Choroid plexus epithelial cell (primary cell): ENCODE results near the gene SAE1.
"Not testable (repeated sequence)": the region's sequence is repeated elsewhere in the genome, so short reads cannot be mapped to it uniquely, and the experiment has no call there.

ENCODE experiments used
- DNase-seq: peaks from one replicate; pipeline ENCODE4 v3.0.0-alpha.2; 2010; ENCODE audit warnings: low read depth
- H3K4me3 ChIP-seq: 2 replicates; pipeline ENCODE4 v1.5.1; 2011; ENCODE audit warnings: low read depth, mild to moderate bottlenecking, control low read depth, low read length, moderate library complexity
- TF ChIP-seq, protein P1 (sequence below): conservative IDR thresholded peaks from 2 replicates; pipeline ENCODE4 v1.5.1; 2011; ENCODE audit warnings: low read depth, mild to moderate bottlenecking, control low read depth, inconsistent platforms, low read length, moderate library complexity

The SAE1 gene

DNA sequence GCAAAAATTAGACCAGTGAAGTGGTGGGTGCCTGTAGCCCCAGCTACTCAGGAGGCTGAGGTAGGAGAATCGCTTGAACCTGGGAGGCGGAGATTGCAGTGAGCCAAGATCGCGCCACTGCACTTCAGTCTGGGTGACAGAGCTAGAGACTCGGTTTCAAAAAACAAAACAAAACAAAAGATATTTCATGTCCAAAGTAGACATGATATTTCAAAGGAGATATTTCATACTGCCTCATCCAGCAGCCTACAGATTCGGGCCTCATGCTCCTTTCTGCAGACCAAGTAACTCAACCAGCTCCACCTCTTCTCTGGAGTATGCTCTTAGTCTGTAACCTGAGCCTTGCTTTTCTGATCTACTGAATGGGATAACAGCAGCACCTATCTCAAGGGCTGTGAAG, 32.0 kb upstream of the SAE1 start:
- TF ChIP-seq, protein P1, sequence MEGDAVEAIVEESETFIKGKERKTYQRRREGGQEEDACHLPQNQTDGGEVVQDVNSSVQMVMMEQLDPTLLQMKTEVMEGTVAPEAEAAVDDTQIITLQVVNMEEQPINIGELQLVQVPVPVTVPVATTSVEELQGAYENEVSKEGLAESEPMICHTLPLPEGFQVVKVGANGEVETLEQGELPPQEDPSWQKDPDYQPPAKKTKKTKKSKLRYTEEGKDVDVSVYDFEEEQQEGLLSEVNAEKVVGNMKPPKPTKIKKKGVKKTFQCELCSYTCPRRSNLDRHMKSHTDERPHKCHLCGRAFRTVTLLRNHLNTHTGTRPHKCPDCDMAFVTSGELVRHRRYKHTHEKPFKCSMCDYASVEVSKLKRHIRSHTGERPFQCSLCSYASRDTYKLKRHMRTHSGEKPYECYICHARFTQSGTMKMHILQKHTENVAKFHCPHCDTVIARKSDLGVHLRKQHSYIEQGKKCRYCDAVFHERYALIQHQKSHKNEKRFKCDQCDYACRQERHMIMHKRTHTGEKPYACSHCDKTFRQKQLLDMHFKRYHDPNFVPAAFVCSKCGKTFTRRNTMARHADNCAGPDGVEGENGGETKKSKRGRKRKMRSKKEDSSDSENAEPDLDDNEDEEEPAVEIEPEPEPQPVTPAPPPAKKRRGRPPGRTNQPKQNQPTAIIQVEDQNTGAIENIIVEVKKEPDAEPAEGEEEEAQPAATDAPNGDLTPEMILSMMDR: no peak
- no peak for DNase-seq
- H3K4me3 ChIP-seq: no peak overlapping the region

DNA sequence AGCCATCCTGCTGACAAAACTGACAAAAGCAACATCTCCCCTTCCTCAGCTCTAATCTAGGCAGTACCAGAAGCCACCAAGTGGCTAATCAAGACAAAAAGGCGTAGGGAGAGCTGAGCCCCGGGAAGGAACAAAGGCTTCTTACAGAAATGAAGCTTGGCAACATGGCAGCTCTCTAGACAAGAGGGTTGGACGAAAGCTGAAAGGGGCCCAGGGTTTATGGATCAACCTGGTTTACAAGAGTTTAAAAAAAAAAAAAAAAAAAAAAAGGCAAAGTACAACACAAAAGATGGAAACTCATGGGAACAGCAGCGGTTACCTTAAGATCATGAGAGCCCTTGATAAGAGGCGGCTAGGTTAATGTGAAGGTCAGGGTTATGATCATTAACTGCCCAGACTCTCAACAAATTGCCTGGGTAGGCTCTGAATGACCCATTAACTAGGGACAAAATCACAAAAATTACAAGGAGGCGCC, 31.0 kb upstream of the SAE1 start:
- no peak overlapping the region for H3K4me3 ChIP-seq
- TF ChIP-seq, protein P1: no peak
- DNase-seq: no peak

DNA sequence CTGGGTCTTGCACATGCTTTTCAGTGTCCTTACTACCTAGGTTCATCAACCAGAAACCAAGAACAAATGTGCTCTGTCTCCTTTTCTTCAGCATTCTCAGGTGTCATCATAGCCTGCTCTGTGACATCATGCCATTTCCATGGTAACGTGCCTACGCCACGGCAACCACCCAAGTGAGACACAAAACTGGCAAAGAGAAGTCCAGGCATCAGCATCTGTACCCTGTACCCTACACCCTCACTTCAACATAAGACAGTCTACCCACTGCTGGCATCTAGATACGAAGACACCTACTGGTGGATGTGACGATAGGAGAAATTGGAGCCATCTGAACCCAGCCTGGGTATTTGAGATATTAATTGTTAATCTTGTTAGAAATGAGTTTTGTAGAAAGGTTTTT, 30.3 kb upstream of the SAE1 start:
- H3K4me3 ChIP-seq: no peak overlapping the region
- DNase-seq: no peak
- TF ChIP-seq, protein P1: no peak

DNA sequence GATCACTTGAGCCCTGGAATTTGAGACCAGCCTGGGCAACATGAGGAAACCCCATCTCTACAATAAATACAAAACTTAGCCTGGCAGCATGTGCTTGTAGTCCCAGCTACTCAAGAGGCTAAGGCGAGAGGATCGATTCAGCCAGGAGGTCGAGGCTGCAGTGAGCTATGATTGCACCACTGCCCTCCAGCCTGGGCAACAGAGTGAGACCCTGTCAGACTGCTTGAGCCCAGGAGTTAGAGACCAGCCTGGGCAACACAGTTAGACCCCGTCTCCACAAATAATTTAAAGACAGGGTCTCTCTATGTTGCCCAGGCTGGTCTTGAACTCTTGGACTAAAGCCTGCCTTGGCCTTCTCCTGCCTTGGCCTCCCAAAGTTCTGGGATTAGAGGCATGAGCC, 29.5 kb upstream of the SAE1 start:
- DNase-seq, H3K4me3 ChIP-seq: not testable (repeated sequence)

DNA sequence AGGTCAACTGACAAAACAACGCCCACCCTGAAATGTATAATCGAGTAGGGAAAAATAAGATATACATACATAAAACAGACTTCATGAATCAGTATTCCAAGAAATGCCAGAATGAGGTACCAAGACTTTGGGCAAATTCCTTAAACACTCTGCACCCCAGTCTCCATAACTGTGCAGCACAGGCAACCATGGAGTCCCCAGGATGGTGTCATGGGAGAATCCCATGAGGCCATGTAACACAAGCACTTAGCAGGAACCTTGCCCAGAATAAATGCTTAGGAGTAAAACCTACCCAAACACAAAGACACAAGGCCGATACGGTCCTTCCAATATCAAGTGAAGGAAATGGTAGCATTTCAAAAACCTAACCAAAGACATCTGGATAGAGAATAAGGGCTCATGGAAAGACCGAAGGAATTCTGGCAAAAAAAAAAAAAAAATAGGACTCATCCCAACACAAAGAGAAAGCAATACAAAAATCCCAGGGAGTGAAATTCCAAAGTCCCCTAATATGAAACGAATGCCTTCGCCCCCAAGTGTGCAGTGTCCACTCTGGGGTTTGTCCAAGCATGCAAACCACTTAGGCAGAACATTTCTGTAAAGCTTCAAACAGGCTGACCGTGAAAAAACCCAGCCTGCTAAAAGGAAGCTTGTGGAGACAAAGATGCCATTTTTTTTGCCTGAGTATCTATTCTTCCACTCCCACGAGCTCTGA, 28.1 kb upstream of the SAE1 start:
- H3K4me3 ChIP-seq: no peak overlapping the region
- peak; percentile 12 for DNase-seq

DNA sequence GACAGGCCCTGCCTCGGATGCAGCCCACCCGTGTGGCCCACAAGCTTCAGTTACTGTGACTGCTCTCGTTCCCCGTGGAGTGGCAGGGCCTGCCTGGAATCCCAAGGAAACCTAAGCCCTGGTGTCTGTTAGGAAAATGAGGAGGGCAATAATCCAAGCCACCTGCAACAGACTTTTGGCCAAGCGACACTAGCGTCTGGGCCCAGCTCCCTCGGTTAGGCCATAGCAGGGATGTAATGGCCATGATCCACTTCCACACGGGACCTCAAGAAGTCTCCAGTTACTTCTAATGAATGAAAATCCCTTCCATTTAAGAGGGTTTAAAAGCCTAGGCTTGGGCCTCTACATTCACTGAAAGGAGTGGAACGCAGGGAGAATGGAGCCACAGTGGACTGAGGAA, 26.0 kb upstream of the SAE1 start:
- DNase-seq: no peak
- TF ChIP-seq, protein P1: no peak
- H3K4me3 ChIP-seq: no peak overlapping the region

More for the DNA sequence above, 28.1 kb upstream of the SAE1 start:
- TF ChIP-seq, protein P1: no peak

DNA sequence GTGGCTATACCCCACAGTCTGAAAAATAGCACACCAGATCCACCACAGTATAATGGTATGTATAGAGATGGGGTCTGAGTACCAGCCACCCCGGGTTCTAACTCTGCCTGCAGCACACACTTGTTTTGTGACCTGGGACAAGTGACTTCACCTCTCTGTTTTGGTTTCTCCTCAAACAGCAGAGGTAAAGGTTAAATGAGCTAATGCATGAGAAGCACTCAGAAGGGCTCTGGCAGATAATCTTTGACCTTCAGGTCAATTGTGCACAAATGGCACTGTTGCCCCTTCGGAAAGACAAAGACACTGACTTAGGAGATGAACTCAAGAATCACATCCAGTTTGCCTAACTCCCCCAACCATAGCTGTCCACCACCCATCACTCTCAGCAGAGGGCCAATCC, 24.8 kb upstream of the SAE1 start:
- no peak overlapping the region for H3K4me3 ChIP-seq
- TF ChIP-seq, protein P1: no peak
- DNase-seq: no peak
